KMS-11 (cell line): ENCODE results near the gene ARL6IP4.

ENCODE experiments used
- H2AFZ ChIP-seq: fragments of 200-600 bp; sonication (generic); 2 replicates; pipeline ENCODE4 v1.6.1; 2016; ENCODE audit warnings: antibody characterized with exemption, mixed run types, low read depth
- H3K27ac ChIP-seq: fragments of 200-600 bp; sonication (generic); 2 replicates; pipeline ENCODE4 v1.6.1; 2016; ENCODE audit warnings: mild to moderate bottlenecking, mixed run types
- H3K27me3 ChIP-seq: fragments of 200-600 bp; sonication (generic); 2 replicates; pipeline ENCODE4 v1.6.1; 2017; ENCODE audit warnings: mild to moderate bottlenecking, low read depth, mixed run types, moderate library complexity; ENCODE audit not compliant: insufficient read depth
- H3K36me3 ChIP-seq: fragments of 200-600 bp; sonication (generic); 2 replicates; pipeline ENCODE4 v1.6.1; 2017; ENCODE audit warnings: mild to moderate bottlenecking, mixed run types; ENCODE audit not compliant: insufficient read depth
- H3K4me1 ChIP-seq: fragments of 200-600 bp; sonication (generic); 2 replicates; pipeline ENCODE4 v1.6.1; 2016; ENCODE audit warnings: mild to moderate bottlenecking, low read depth, mixed run types; ENCODE audit not compliant: poor library complexity, severe bottlenecking
- H3K4me2 ChIP-seq: fragments of 200-600 bp; sonication (generic); 2 replicates; pipeline ENCODE4 v1.7.0; 2016; ENCODE audit warnings: mild to moderate bottlenecking, mixed run types
- H3K4me3 ChIP-seq: fragments of 200-600 bp; sonication (generic); IDR thresholded peaks from 2 replicates; pipeline ENCODE4 v1.6.1; 2017; ENCODE audit warnings: low read depth, low read length, mixed read lengths; ENCODE audit not compliant: insufficient read depth
- H3K79me2 ChIP-seq: fragments of 200-600 bp; sonication (generic); 2 replicates; pipeline ENCODE4 v1.6.1; 2016; ENCODE audit warnings: low read depth, mixed run types; ENCODE audit not compliant: insufficient read depth
- H3K9ac ChIP-seq: fragments of 200-600 bp; sonication (generic); 2 replicates; pipeline ENCODE4 v1.6.1; 2016; ENCODE audit warnings: mild to moderate bottlenecking, mixed run types
- H4K20me1 ChIP-seq: fragments of 200-600 bp; sonication (generic); 2 replicates; pipeline ENCODE4 v1.6.1; 2016; ENCODE audit warnings: mild to moderate bottlenecking, mixed run types; ENCODE audit not compliant: insufficient read depth
- TF ChIP-seq, protein P1 (sequence below): fragments of 200-600 bp; sonication (generic); conservative IDR thresholded peaks from 2 replicates; pipeline ENCODE4 v1.6.1; 2017; ENCODE audit warnings: low read depth, mild to moderate bottlenecking, antibody characterized with exemption, low read length, moderate library complexity, mixed read lengths

Gene ARL6IP4

DNA sequence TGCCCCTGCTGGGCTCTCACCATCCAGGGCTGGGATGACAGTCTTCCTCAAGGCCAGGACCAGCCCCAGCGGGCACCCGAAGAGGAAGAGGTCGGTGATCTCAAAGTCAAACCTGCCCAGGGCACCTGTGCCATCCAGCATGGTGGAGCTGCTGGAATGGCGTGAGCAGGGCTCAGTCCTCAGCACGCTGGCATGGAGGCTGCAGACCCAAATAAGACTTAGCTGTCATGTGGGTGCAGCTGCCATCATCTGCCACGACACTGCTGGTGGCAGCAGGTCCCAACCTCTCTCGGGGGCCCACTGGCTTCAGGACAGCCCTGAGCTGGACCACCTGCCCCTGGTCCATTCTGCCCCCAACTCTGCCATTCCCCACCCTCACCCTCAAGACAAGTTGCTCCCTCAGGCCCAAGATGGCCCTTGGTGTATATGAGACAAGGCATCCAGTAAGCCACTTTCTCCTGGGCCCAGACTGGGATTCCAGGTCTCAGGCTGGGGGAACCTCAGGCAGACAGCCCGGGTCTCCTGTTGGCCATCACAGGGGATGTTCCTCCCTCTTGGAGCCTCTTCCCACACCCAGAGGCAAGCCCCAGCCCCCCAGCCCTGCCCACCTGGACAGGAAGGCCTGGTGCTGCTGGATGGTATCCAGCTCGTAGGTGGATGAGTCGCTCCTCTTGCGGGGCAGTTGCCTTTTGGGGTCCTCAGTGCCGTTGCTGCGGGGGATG lies 14.5 kb downstream of the ARL6IP4 start:
- Histone ChIP-seq H2AFZ (no peak overlapping the region), H3K4me1 (peaks cover 24% of the 10 kb centered on the region), H3K36me3 (no peaks in the 10 kb centered on the region), H3K27me3 (no peaks in the 10 kb centered on the region), H3K79me2 (no peaks in the 10 kb centered on the region), H3K27ac (no peak overlapping the region), H4K20me1 (no peaks in the 10 kb centered on the region), H3K4me2 (no peak overlapping the region), H3K9ac (no peak overlapping the region), H3K4me3 (no peak overlapping the region)
- TF ChIP-seq, protein P1, sequence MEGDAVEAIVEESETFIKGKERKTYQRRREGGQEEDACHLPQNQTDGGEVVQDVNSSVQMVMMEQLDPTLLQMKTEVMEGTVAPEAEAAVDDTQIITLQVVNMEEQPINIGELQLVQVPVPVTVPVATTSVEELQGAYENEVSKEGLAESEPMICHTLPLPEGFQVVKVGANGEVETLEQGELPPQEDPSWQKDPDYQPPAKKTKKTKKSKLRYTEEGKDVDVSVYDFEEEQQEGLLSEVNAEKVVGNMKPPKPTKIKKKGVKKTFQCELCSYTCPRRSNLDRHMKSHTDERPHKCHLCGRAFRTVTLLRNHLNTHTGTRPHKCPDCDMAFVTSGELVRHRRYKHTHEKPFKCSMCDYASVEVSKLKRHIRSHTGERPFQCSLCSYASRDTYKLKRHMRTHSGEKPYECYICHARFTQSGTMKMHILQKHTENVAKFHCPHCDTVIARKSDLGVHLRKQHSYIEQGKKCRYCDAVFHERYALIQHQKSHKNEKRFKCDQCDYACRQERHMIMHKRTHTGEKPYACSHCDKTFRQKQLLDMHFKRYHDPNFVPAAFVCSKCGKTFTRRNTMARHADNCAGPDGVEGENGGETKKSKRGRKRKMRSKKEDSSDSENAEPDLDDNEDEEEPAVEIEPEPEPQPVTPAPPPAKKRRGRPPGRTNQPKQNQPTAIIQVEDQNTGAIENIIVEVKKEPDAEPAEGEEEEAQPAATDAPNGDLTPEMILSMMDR: no peak

DNA sequence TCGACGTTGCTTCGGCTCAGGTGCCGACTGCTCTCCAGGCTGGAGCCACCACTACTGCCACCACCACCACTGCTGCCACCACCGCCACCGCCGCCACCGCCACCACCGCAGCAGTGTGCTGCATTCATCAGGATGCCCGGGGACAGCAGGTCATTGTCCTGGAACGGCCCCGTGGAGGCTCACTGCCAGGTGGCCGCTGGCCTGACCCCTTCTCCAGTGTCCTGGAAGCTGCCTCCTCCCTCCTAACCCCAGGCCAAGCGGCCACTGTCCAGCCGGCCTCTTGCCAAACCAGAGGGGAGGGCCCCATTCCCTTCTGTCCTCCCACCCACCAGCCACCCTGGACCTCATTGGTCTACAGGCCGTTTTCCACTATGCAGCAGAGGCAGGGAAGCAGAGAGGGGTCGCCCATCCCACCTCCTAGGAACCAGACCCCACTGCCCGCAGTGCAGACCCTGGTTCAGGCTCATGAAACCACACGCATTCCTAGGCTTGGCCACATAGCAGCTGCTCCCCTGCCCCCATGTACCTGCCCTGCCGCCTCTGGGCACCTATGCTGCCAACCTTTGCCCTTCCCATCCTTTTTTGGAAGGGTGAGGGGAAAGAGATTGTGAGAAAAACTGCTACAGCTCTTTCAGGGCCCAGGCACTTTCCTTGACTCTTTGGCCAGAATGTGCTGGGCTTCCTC lies 15.2 kb downstream of the ARL6IP4 start:
- H3K36me3 ChIP-seq: no peaks in the 10 kb centered on the region
- H3K4me3 ChIP-seq: no peak overlapping the region
- no peak overlapping the region for H3K27ac ChIP-seq
- H3K4me2 ChIP-seq: no peak overlapping the region
- H3K27me3 ChIP-seq: no peaks in the 10 kb centered on the region
- TF ChIP-seq, protein P1: no peak
- H3K4me1 ChIP-seq: peaks cover 25% of the 10 kb centered on the region
- no peaks in the 10 kb centered on the region for H3K79me2 ChIP-seq
- H4K20me1 ChIP-seq: no peaks in the 10 kb centered on the region
- H2AFZ ChIP-seq: no peak overlapping the region
- H3K9ac ChIP-seq: no peak overlapping the region

DNA sequence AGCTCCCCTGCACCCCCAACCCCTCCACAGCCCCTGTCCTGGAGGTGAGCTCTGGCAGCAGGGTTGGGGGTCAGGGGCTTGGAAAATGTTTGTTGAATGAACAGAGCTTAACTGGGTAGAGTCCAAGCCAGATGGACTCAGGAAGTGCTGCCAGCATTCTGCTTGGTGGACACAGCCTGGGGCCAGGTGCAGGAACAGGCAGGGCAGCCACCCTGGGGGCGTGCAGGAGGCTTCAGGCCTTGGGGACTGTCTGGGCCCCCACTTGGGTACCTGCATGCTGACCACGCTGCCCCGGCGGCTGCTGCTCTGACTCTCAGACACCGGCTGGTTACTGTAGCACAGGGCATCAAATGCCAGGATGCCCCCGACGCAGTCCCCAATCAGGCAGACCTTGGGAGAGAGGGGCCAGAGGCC lies 15.7 kb downstream of the ARL6IP4 start:
- no peaks in the 10 kb centered on the region for H3K36me3 ChIP-seq
- H3K27ac ChIP-seq: no peak overlapping the region
- TF ChIP-seq, protein P1: no peak
- no peak overlapping the region for H3K4me3 ChIP-seq
- peaks cover 25% of the 10 kb centered on the region for H3K4me1 ChIP-seq
- no peaks in the 10 kb centered on the region for H4K20me1 ChIP-seq
- no peaks in the 10 kb centered on the region for H3K79me2 ChIP-seq
- H2AFZ ChIP-seq: no peak overlapping the region
- H3K9ac ChIP-seq: no peak overlapping the region
- H3K27me3 ChIP-seq: no peaks in the 10 kb centered on the region
- H3K4me2 ChIP-seq: no peak overlapping the region

DNA sequence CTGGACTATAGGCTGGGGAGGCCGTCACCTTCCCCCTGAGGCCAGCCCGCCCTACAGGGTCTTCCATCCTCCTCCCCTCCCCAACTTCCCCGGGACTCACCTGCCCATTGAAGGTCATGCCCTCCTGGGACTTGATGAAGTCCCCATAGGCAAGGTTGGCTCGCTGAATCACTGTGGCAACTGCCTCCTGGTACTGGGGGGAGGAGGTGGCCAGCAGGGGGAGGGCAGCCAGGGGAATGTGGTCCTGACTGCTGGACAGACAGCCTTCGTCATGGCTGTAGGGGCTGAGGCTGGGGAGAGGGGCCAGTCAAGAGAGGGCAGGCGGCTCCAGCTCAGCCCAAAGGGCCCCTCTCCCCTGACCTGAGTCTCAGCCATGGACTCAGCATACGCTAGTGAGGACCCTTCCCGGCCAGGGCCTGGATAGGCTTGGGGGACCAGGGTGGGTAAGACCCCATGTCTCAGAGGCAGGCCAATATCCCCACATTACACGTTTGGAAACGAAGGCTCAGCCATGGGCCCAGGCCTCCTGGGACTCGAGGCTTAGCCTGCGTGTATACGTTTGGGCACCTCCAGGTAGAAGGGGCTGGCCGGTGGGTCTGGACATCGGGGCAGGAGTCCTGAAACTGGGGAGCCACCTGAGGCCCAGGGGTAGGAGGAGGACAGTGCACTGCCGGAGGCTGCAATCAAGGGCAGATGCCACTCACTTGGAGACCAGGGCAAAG lies 16.3 kb downstream of the ARL6IP4 start:
- TF ChIP-seq, protein P1: no peak
- no peaks in the 10 kb centered on the region for H4K20me1 ChIP-seq
- no peaks in the 10 kb centered on the region for H3K36me3 ChIP-seq
- no peak overlapping the region for H3K4me2 ChIP-seq
- H3K27ac ChIP-seq: no peak overlapping the region
- no peaks in the 10 kb centered on the region for H3K27me3 ChIP-seq
- no peak overlapping the region for H3K4me3 ChIP-seq
- H3K9ac ChIP-seq: no peak overlapping the region
- no peak overlapping the region for H2AFZ ChIP-seq
- peaks cover 25% of the 10 kb centered on the region for H3K4me1 ChIP-seq
- H3K79me2 ChIP-seq: no peaks in the 10 kb centered on the region
